Activated T-cell treated with anti-CD3 and anti-CD28 coated beads for 24 hours (primary cell): ENCODE measurements around the gene PPP6R1.

Experiments used
- DNase-seq: peaks from one replicate; pipeline ENCODE4 v3.0.0-alpha.2; 2020; ENCODE audit warnings: low read depth

PPP6R1 gene, protein sequence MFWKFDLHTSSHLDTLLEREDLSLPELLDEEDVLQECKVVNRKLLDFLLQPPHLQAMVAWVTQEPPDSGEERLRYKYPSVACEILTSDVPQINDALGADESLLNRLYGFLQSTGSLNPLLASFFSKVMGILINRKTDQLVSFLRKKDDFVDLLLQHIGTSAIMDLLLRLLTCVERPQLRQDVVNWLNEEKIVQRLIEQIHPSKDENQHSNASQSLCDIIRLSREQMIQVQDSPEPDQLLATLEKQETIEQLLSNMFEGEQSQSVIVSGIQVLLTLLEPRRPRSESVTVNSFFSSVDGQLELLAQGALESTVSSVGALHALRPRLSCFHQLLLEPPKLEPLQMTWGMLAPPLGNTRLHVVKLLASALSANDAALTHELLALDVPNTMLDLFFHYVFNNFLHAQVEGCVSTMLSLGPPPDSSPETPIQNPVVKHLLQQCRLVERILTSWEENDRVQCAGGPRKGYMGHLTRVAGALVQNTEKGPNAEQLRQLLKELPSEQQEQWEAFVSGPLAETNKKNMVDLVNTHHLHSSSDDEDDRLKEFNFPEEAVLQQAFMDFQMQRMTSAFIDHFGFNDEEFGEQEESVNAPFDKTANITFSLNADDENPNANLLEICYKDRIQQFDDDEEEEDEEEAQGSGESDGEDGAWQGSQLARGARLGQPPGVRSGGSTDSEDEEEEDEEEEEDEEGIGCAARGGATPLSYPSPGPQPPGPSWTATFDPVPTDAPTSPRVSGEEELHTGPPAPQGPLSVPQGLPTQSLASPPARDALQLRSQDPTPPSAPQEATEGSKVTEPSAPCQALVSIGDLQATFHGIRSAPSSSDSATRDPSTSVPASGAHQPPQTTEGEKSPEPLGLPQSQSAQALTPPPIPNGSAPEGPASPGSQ

DNA sequence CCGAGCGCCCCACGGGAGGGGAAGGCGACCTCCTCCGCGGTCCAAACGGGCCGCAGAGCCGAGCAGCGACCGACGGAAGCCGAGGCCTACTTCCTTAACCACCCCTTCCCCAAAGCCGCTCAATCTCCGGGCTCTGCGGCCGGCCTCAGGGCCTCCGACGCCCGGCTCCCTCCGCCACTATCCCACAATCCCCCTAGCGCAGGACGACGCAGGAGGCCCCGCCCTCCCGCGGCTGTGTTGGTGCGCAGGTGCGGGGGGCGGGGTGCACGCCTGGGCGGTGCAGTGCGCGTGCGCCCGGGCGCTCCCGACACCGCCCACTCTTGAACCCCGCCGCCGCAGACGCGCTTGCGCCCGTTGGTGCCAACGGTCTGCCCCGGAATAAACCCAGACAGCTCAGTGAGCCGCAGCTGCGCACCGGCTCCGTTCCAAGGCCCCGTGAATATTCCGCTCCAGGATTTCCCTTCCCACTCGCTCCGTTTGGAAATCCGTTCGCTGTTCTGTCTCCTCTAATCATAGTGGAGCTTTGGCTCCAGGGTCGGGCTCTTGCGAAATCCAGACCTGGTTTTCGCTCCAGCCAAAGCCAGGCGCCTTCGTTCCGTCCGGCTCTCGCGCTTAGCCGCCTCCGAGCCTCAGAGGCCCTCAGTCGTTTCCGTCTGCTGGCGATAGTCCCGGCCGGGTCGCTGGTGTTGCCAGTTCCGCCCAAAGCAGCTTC, at the start of gene PPP6R1:
Gene PPP6R1 (minus strand): TSS at position 190 of the 712 bp plus-strand sequence. CDS start 11,914 bp downstream, outside the sequence.
- peak; percentile 96 for DNase-seq

DNA sequence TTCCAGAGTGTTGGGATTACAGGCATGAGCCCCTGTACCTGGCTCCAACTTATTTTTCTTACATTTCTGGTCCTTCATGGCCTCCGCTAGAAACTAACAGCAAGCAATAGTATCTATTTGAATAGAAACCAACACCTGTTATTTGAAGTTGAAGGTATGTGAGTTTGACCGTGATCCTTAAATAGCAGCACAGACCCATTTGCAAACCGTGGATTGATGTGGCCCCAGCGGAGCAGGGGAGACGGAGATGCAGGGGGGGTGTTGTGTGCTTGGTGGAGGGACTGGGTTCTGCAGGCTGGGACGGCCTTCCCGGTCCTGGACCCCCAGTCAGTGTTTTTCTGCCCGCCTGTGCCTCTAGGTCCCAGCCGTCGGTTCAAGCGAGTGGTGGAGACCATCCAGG, 49.5 kb upstream of the PPP6R1 start:
- DNase-seq, result no peak

DNA sequence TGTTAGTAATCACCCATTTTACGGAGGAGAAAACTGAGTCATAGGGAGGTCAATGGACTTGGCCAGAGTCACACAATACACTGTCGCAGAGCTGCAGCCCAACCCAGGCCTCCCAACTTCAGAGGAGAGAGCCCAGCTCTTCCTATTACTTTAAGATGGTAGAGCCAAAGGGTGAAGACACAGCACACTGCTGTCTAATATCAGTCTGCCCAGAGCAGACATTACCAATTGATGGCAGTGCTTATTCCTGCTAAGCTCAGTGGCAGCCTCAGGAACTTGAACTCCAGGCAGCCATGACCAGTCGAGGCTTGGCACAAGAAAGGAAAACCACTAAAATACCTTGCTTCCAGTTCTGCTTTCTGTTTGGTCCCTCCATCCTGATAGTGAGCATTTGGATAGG, 47.9 kb upstream of the PPP6R1 start:
- no peak for DNase-seq

DNA sequence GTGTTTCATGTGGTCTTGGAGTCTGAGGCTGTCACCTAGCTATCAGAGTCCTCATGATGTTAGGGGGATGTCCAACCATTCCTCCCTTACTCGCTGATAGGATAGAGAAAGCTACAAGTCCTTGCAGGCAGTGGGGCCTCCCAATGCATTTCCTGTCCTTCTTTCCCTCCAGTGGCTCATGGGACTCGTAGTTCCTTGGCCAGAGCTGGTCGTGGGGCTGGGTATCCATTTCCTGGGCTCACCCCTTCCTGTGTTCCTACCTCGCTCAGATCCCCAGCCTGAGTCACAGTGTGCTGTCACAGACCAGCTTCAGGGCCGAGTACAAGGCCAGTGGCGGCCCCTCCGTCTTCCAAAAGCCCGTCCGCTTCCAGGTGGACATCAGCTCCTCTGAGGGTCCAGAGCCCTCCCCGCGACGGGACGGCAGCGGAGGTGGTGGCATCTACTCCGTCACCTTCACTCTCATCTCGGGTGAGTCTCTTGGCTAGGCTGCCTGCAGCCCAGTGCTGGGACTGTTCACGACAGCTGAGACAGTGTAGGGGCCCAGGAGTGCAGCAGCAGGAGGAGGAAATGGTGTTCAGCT, 47.3 kb upstream of the PPP6R1 start:
- no peak for DNase-seq

DNA sequence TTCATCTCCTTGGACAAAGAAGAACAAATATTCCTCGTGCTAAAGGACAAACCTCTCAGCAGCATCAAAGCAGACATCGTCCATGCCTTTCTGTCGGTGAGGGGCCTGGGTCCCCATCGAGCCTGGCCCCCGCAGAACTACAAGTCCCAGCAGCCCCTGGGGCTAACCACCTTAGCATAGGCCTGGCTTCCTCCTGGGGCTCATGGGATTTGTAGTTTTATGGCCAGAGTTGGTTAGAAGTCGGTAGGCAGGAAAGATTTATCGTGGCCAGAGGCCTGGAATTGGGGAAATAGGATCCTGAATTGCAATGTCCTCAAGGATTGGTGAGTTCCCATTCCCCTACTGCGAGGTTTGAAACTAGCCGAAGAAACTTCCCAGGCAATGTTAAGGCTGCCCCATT, 46.7 kb upstream of the PPP6R1 start:
- peak; percentile 23 for DNase-seq

DNA sequence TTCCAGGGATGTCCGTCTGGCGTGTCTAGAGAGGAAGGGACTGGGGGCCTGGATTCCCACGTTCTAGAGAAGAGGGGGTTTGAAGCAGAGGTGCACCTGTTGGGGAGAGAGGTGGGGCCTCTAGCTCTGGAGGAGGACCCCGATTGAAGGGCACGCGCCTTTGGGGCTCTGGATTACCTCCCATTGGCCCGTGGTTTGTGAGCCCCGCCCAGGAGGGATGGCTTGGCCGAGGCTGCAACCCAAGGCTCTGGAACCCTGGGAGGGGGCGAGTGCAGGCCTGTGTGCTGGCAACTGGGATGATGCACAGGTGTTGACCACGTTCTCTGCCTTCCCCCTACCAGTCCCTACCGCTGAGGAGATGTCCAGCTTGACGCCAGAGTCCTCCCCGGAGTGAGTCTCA, 46.2 kb upstream of the PPP6R1 start:
- DNase-seq, result no peak

DNA sequence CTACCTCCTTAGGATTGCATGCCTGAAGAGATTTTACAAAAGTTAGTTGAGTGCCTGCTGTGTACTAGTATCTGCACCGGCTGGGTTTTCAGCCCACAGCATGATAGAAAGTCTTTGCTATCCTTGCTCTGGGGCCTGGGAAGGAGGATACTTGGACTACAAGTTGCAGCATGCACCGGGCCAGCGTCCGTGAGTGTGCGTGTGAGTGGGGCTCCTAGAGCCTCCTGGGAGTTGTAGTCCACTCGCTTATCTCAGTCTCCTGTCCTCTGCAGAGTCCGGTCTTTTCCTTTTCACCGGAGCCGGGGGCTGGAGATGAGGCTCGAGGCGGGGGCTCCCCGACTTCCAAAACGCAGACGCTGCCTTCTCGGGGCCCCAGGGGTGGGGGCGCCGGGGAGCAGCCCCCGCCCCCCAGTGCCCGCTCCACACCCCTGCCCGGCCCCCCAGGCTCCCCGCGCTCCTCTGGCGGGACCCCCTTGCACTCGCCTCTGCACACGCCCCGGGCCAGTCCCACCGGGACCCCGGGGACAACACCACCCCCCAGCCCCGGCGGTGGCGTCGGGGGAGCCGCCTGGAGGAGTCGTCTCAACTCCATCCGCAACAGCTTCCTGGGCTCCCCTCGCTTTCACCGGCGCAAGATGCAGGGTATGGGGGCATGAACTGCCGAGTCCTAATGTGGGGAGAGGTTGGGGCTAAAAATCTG, 45.6 kb upstream of the PPP6R1 start:
- no peak for DNase-seq

DNA sequence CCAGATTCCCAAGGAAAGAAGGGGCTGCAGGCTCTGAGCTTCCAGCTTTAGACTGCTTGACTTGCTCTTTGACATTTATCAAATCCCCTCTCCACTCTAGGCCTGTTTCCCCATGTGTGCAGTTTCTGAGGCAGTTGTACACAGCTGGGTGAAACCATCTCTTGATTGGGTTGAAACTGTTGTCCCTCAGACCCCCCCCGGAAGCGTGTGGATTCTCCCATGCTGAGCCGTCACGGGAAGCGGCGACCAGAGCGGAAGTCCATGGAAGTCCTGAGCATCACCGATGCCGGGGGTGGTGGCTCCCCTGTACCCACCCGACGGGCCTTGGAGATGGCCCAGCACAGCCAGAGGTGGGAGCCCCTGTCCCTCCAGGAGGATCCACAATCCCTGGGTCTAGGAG, 44.7 kb upstream of the PPP6R1 start:
- no peak for DNase-seq

DNA sequence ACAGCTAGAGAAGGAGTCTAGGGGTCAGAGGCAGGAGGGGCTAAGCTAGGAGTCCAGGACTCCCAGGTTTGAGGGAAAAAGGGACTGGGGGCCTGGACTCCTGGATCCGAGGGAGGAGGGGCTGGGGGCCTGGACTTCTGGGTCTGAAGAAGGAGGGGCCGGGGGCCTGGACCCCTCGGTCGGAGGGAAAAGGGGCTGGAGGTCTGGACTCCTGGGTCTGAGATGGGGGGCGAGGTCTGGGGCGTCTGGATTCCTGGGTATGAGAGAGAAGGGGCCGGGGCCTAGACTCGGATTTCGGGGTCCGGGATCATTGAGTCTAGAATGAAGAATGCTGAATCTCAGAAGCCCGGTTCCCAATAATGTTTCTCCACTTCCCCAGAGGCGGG, 43.5 kb upstream of the PPP6R1 start:
- DNase-seq, result no peak

DNA sequence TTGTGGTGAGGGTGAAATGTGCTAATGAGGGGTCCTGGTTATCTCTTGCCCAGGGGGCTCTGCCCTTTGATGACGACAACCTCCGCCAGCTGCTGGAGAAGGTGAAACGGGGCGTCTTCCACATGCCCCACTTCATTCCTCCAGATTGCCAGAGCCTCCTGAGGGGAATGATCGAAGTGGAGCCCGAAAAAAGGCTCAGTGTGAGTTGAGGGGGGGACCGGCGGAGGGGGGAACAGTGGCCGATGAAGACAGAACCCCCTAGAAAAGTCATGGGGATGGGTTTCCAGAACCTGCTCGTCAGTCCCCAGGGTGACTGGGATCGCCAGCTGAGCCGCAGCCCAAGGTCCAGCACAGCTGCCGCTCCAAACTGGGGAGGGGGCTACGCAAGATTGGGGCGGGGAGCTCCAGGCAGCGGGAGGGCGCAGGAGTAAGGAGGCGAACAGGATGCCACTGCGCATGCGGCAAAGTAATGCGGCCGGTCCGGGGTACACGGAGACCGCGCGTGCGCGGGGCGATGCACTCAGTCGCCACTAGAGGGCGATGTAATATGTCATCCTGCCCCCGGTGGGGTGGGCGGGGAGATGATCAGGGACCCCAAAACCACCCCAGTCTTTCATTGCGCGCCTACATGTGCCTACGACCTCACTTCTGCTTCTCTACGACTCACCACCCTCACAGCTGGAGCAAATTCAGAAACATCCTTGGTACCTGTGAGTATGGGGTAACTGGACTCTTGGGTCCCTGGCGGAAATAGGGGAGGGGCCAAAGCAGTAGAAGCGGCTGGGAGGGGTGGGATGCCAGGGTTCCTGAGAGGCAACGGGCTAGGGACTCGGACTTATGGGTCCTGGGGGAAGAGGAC, 42.9 kb upstream of the PPP6R1 start:
- DNase-seq, result peak; percentile 93

DNA sequence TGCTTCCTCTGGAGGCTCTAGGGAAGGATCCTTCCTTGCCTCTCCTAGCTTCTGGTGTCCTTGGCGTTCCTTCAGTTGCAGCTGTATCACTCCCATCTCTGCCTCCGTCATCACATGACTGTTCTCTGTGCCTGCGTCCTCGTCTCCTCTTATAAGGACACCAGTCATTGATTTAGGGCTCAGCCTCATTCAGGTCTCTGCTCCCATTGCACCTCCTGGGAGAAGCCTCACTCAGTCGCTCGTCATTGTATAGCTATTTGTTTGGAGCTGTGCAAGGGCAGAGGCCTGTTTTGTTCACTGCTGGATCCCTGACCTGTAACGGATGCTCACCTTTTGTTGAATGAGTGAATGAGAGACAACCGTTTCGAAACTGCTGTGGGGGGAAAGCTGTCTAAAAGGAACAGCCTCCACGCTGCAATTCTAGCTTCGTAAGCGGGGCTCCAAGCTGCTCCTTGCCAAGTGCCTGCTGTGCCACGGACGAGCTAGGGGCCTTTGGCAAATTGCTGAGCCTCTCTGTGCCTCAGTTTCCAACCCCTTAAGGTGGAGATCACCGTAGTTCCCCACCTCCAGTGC, 42.2 kb upstream of the PPP6R1 start:
- no peak for DNase-seq

DNA sequence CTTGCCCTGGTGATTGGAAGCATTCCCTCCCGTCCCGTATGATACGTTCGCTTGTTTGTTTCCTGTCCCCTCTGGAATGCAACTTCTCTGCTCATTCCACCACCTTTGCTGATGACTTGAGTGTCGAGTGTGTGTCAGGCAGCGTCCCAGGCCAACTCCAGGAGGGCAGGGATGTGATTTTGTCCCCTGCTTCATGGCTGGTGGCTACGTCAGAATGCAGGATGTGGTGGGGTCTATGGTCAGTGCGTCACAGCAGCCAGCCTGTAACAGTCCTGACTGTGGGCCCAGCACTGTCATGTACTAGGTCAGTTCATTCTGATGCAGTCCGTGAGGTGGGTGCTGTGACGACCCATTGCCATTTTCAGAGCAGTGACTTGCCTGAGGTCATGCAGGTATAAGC, 41.2 kb upstream of the PPP6R1 start:
- no peak for DNase-seq

DNA sequence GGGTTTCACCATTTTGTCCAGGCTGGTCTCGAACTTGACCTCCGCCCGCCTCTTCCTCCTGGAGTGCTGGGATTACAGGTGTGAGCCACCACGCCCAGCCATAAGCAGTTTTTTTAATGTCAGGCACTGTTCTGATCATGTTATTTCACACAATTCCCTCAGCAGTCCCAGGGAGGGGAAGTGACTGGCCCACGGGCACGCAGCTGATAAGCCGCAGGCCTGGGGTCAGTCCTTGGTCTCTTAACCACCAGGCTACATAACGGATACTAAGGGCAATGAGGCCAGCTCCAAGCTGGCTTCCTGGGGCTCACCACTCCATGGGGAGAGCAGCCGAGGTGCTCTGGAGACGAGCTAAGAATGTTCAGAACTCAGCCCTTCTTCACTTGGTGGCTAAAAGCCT, 38.5 kb upstream of the PPP6R1 start:
- no peak for DNase-seq

DNA sequence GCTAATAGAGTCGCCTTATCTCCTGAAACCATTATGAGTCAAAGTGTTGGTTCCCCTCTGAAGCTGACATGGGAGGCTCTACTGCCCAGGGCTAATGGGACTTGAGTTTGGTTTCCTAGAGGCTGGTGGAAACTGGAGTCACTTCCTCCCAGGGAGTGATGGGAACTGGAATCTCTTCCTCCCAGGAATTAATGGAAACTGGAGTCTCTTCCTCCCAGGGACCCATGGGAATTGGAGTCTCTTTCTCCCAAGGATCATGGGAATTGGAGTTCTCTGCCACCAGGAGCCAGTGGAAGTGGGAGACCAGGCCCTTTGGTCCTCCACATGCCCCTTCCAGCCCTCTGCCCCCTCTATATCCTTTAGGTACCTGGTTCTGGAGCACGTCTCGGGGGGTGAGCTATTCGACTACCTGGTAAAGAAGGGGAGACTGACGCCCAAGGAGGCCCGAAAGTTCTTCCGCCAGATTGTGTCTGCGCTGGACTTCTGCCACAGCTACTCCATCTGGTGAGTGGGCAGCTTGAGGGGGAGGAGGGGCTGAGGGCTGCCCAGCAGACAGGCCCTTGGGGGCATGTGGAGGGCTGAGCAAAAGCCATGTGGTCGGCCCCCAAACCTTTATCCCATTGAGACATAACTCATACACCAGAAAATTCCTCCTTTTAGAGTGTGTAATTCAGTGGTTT, 30.4 kb upstream of the PPP6R1 start:
- DNase-seq, result no peak

DNA sequence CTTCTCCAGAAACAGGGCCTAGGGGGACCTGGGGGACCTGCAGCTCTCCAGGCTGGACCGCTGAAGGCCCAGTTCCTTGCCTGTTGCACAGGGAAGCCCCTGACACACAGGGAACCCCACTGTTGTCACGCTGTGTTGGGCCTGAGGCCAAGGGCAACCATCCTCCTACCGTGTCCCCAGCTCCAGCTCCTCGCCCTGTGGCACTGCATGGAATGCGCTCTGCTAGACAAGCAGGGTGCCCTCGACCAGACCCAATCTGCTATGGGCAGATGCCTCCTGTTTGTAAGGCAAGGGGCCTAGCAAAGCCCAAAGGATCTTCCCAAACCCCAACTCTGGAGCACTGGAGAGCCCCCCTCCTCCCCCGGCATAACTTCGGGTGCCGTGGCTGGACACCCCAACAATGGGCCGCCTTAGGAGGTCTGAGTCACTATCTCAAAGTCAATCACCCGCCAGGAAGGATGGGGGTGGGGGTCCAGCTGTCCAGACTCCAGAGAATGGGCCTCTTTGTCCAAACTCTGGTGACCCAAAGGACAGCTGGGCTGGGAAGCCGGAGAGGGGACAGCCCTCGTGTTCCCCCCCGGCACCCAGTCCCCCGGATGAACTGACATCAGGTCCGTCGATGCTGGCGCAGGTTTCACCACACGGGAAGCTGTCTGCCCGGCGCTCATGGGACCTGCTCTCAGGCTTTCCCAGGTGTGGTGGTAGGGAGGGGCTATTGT, 28.7 kb upstream of the PPP6R1 start:
- no peak for DNase-seq

DNA sequence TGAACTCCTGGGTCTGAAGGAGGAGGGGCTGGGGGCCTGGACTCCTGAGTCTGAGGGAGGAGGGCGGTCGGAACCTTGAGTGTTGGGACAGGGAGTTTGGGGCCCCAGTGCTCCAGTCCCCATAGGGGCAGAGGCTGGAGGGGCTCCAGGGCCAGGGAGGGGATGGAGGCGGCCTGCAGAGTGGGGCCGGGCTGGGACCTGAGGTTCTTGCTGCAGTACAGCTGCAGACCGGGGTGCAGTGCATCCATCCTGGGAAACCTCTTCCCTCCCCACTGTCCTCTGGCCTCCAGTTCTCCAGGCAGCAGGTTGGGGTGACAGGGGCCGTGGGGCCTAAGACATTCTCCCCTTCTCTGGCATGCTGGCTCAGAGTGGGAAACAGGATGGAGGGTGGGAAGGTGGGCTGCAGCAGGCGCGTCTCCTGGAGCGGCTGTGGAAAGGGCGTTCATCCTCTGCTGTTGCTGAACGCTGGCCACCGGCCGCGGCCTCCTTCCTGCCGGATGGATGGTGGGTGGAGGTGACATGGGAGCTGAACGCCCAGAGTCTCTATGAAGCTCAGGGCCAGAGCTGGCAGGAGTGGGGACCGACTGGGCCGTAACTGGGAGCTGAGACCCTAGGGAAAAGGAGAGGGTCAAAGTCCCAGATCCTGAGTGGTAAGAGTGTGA, 26.5 kb upstream of the PPP6R1 start:
- DNase-seq, result no peak

DNA sequence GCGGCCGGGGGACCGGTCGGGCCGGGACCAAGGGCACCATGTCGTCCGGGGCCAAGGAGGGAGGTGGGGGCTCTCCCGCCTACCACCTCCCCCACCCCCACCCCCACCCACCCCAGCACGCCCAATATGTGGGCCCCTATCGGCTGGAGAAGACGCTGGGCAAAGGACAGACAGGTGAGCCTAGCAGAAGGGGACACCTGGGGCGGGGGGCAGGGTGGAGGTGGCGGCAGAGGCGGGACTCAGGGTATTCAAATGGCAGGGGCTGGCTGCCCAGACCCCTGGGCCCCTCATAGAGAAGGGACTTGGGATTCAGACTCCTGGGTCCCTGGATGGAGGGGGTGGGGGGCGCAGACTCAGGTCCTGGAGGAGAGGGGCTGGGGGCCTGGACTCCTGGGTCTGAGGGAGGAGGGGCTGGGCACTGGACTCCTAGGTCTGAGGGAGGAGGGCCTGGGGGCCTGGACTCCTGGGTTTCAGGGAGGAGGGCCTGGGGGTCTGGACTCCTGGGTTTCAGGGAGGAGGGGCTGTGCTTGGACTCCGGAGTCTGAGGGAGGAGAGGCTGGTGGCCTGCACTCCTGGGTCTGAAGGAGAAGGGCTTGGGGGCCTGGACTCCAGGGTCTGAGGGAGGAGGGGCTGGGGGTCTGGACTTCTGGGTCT, 25.7 kb upstream of the PPP6R1 start:
- DNase-seq, result no peak
